Osteocyte (in vitro differentiated cells): ENCODE results near the gene TAF1B. TPM values are rescaled to one million over a fixed set of nuclear protein-coding genes. Genes with fewer than 3 reads are reported as not detected.

Experiments used
- DNase-seq: peaks from one replicate; pipeline ENCODE4 v3.0.0; 2021; ENCODE audit warnings: mixed read lengths; ENCODE audit not compliant: unreplicated experiment; ENCODE audit errors: extremely low spot score
- H3K27ac Mint-ChIP-seq: one replicate; pipeline ENCODE4 v1.8.0; 2021; ENCODE audit warnings: mild to moderate bottlenecking, mixed read lengths; ENCODE audit not compliant: unreplicated experiment
- H3K27me3 Mint-ChIP-seq: one replicate; pipeline ENCODE4 v1.8.0; 2021; ENCODE audit warnings: mixed read lengths; ENCODE audit not compliant: unreplicated experiment
- H3K36me3 Mint-ChIP-seq: one replicate; pipeline ENCODE4 v1.8.0; 2021; ENCODE audit warnings: mixed read lengths; ENCODE audit not compliant: unreplicated experiment
- H3K4me1 Mint-ChIP-seq: one replicate; pipeline ENCODE4 v1.8.0; 2021; ENCODE audit warnings: mixed read lengths; ENCODE audit not compliant: unreplicated experiment
- H3K4me3 Mint-ChIP-seq: one replicate; pipeline ENCODE4 v1.8.0; 2021; ENCODE audit warnings: mild to moderate bottlenecking, moderate library complexity, mixed read lengths; ENCODE audit not compliant: unreplicated experiment
- H3K9me3 Mint-ChIP-seq: one replicate; pipeline ENCODE4 v1.8.0; 2021; ENCODE audit warnings: mixed read lengths; ENCODE audit not compliant: unreplicated experiment
- CTCF ChIP-seq: fragments of 200-600 bp; sonication (generic); IDR thresholded peaks from 2 replicates; pipeline ENCODE4 v1.5.0; 2021; ENCODE audit warnings: antibody characterized with exemption, mild to moderate bottlenecking, moderate library complexity
- total RNA-seq: library from RNA; stranded (reverse); gene quantifications from 2 replicates; pipeline ENCODE4 v1.2.1, GENCODE V29; 2021

The TAF1B gene
- total RNA-seq, 1 donor from 2014 or later, result 23.0 TPM

- TF ChIP-seq CTCF, result no peak
- Mint-ChIP-seq H3K4me1 (peaks cover 39% of the 10 kb centered on the region), H3K27me3 (no peaks in the 10 kb centered on the region), H3K36me3 (peaks cover 2% of the 10 kb centered on the region), H3K27ac (peak overlapping the region; percentile 90), H3K9me3 (no peaks in the 10 kb centered on the region), H3K4me3 (peak overlapping the region; percentile 26)
- DNase-seq, result no peak
These were observed 54.1 kb downstream of the TAF1B start for GRCh38 chr2:9897331-9897737.

GRCh38 chr2:9897846-9898245 lies 54.6 kb downstream of the TAF1B start:
- no peak for DNase-seq
- H3K4me1 Mint-ChIP-seq, result peaks cover 39% of the 10 kb centered on the region
- no peaks in the 10 kb centered on the region for H3K9me3 Mint-ChIP-seq
- no peaks in the 10 kb centered on the region for H3K27me3 Mint-ChIP-seq
- no peaks in the 10 kb centered on the region for H3K36me3 Mint-ChIP-seq
- H3K27ac Mint-ChIP-seq, result peak overlapping the region; percentile 90
- no peak for TF ChIP-seq CTCF
- H3K4me3 Mint-ChIP-seq, result no peak overlapping the region

- H3K4me1 Mint-ChIP-seq, result peaks cover 3% of the 10 kb centered on the region
- peaks cover 12% of the 10 kb centered on the region for H3K36me3 Mint-ChIP-seq
- no peaks in the 10 kb centered on the region for H3K9me3 Mint-ChIP-seq
- no peak overlapping the region for H3K27ac Mint-ChIP-seq
- no peak for TF ChIP-seq CTCF
- H3K27me3 Mint-ChIP-seq, result no peaks in the 10 kb centered on the region
- no peak overlapping the region for H3K4me3 Mint-ChIP-seq
- no peak for DNase-seq
These were observed 62.1 kb downstream of the TAF1B start for GRCh38 chr2:9905413-9905812.

- no peak for DNase-seq
- H3K27me3 Mint-ChIP-seq, result no peaks in the 10 kb centered on the region
- H3K4me3 Mint-ChIP-seq, result no peak overlapping the region
- H3K36me3 Mint-ChIP-seq, result peaks cover 20% of the 10 kb centered on the region
- no peaks in the 10 kb centered on the region for H3K9me3 Mint-ChIP-seq
- no peak for TF ChIP-seq CTCF
- no peaks in the 10 kb centered on the region for H3K4me1 Mint-ChIP-seq
- no peak overlapping the region for H3K27ac Mint-ChIP-seq
These were observed 64.1 kb downstream of the TAF1B start for GRCh38 chr2:9907402-9907801.

- no peak for TF ChIP-seq CTCF
- no peaks in the 10 kb centered on the region for H3K4me1 Mint-ChIP-seq
- H3K27me3 Mint-ChIP-seq, result no peaks in the 10 kb centered on the region
- H3K4me3 Mint-ChIP-seq, result no peak overlapping the region
- no peaks in the 10 kb centered on the region for H3K9me3 Mint-ChIP-seq
- H3K36me3 Mint-ChIP-seq, result peaks cover 25% of the 10 kb centered on the region
- DNase-seq, result no peak
- no peak overlapping the region for H3K27ac Mint-ChIP-seq
These were observed 65.4 kb downstream of the TAF1B start for GRCh38 chr2:9908639-9909038.
